Smooth muscle cell (in vitro differentiated cells): Measurements from ENCODE around the gene MYL12B. TPM values are rescaled to one million over a fixed set of nuclear protein-coding genes. Genes with fewer than 3 reads are reported as not detected.

ENCODE experiments used
- DNase-seq: peaks from one replicate; lab custom pipeline; 2025; ENCODE audit not compliant: unreplicated experiment; lab: John Stamatoyannopoulos, UW
- H2AFZ ChIP-seq: fragments of 200-600 bp; sonication (generic); 2 replicates; pipeline ENCODE4 v1.6.0; 2016; ENCODE audit warnings: antibody characterized with exemption, low read depth, mild to moderate bottlenecking
- H3F3A ChIP-seq: fragments of 200-600 bp; sonication (generic); 2 replicates; pipeline ENCODE4 v1.6.0; 2017; ENCODE audit warnings: antibody characterized with exemption, low read depth
- H3K27ac ChIP-seq: fragments of 200-600 bp; sonication (generic); 2 replicates; pipeline ENCODE4 v1.5.1; 2016; ENCODE audit warnings: low read depth, mild to moderate bottlenecking
- H3K27me3 ChIP-seq: fragments of 200-600 bp; sonication (generic); 2 replicates; pipeline ENCODE4 v1.6.1; 2016; ENCODE audit warnings: low read depth, mild to moderate bottlenecking
- H3K36me3 ChIP-seq: fragments of 200-600 bp; sonication (generic); 2 replicates; pipeline ENCODE4 v1.5.1; 2016; ENCODE audit warnings: low read depth
- H3K4me1 ChIP-seq: fragments of 200-600 bp; sonication (generic); 2 replicates; pipeline ENCODE4 v1.5.1; 2016; ENCODE audit warnings: low read depth
- H3K4me2 ChIP-seq: fragments of 200-600 bp; sonication (generic); 2 replicates; pipeline ENCODE4 v1.6.0; 2016; ENCODE audit warnings: mild to moderate bottlenecking
- H3K4me3 ChIP-seq: fragments of 200-600 bp; sonication (generic); 2 replicates; pipeline ENCODE4 v1.5.1; 2016; ENCODE audit warnings: mild to moderate bottlenecking
- H3K79me2 ChIP-seq: fragments of 200-600 bp; sonication (generic); 2 replicates; pipeline ENCODE4 v1.6.0; 2016; ENCODE audit warnings: low read depth, mild to moderate bottlenecking
- H3K9ac ChIP-seq: fragments of 200-600 bp; sonication (generic); 2 replicates; pipeline ENCODE4 v1.6.0; 2016; ENCODE audit warnings: low read depth
- H3K9me3 ChIP-seq: fragments of 200-600 bp; sonication (generic); replicated peaks from 2 replicates; pipeline ENCODE4 v1.5.1; 2016; ENCODE audit warnings: low read depth
- H4K20me1 ChIP-seq: fragments of 200-600 bp; sonication (generic); 2 replicates; pipeline ENCODE4 v1.6.0; 2016; ENCODE audit warnings: low read depth
- CTCF ChIP-seq: fragments of 200-600 bp; sonication (generic); IDR thresholded peaks from 2 replicates; pipeline ENCODE4 v1.5.1; 2017; ENCODE audit warnings: borderline replicate concordance, mild to moderate bottlenecking, antibody characterized with exemption; ENCODE audit not compliant: insufficient read depth, poor library complexity, severe bottlenecking
- WGBS: methylation state at CpG from one replicate; pipeline ENCODE4 v1.1.7; 2016; ENCODE audit warnings: low lambda C conversion rate; 5-methylcytosine and 5-hydroxymethylcytosine counted together
- polyA plus RNA-seq: library from polyadenylated mRNA; unstranded; fragments of >200 nt; fragmentation: Nextera tagmentation; extraction: Ambion mirVana; gene quantifications from 2 replicates; pipeline ENCODE4 v1.2.1, GENCODE V29; 2016
- total RNA-seq: library from RNA; depleted of rRNA; stranded (reverse); fragments of >200 nt; gene quantifications from 2 replicates; pipeline ENCODE4 v1.2.3, GENCODE V29; 2014

The MYL12B gene
- total and polyA plus RNA-seq, 2 experiments from 2014 or later, result 368 to 498 TPM

GRCh38 chr18:3284501-3284900 is 22.6 kb downstream of the MYL12B start:
- no peaks in the 10 kb centered on the region for H3K36me3 ChIP-seq
- WGBS, result 89% methylated on average over 9 of the region's 9 CpGs
- TF ChIP-seq CTCF, result no peak

GRCh38 chr18:3286159-3286558 is 24.2 kb downstream of the MYL12B start:
- H3F3A ChIP-seq, result peaks cover 7% of the 10 kb centered on the region
- no peak for TF ChIP-seq CTCF
- 88% methylated on average over 6 of the region's 7 CpGs for WGBS

More at GRCh38 chr18:3284501-3284900, 22.6 kb downstream of the MYL12B start:
- Histone ChIP-seq H4K20me1 (no peaks in the 10 kb centered on the region), H3K4me1 (peaks cover 15% of the 10 kb centered on the region), H2AFZ (no peak overlapping the region), H3K4me3 (no peak overlapping the region), H3K27ac (no peak overlapping the region), H3K27me3 (no peaks in the 10 kb centered on the region), H3K79me2 (no peaks in the 10 kb centered on the region), H3K4me2 (no peak overlapping the region), H3F3A (peaks cover 8% of the 10 kb centered on the region), H3K9me3 (no peaks in the 10 kb centered on the region), H3K9ac (no peak overlapping the region)
- DNase-seq, result no peak

GRCh38 chr18:3293196-3293951 is 31.4 kb downstream of the MYL12B start:
- Histone ChIP-seq H3K79me2 (no peaks in the 10 kb centered on the region), H4K20me1 (no peaks in the 10 kb centered on the region), H2AFZ (no peak overlapping the region), H3K27me3 (no peaks in the 10 kb centered on the region), H3K4me1 (peaks cover 5% of the 10 kb centered on the region), H3K9me3 (no peaks in the 10 kb centered on the region), H3K36me3 (peaks cover 4% of the 10 kb centered on the region), H3K4me3 (no peak overlapping the region), H3K9ac (no peak overlapping the region), H3K4me2 (no peak overlapping the region), H3F3A (no peaks in the 10 kb centered on the region), H3K27ac (no peak overlapping the region)
- WGBS, result 82% methylated on average over 2 of the region's 2 CpGs
- DNase-seq, result no peak
- TF ChIP-seq CTCF, result no peak

More at GRCh38 chr18:3286159-3286558, 24.2 kb downstream of the MYL12B start:
- Histone ChIP-seq H3K27ac (no peak overlapping the region), H3K9ac (no peak overlapping the region), H3K79me2 (no peaks in the 10 kb centered on the region), H3K4me1 (peaks cover 15% of the 10 kb centered on the region), H3K27me3 (no peaks in the 10 kb centered on the region), H3K9me3 (no peaks in the 10 kb centered on the region), H3K36me3 (no peaks in the 10 kb centered on the region), H4K20me1 (no peaks in the 10 kb centered on the region), H2AFZ (no peak overlapping the region), H3K4me2 (no peak overlapping the region), H3K4me3 (no peak overlapping the region)
- no peak for DNase-seq
